22Rv1 (cell line): ENCODE results near the gene TMSB4X.

Experiments
- H3K27ac ChIP-seq: fragments of 450-650 bp; 2 replicates; pipeline ENCODE4 v1.5.1; 2017
- ZFX ChIP-seq: fragments of 450-650 bp; IDR thresholded peaks from 2 replicates; pipeline ENCODE4 v1.6.1; 2017; ENCODE audit warnings: antibody characterized with exemption, borderline replicate concordance
- TF ChIP-seq, protein P1 (sequence below): fragments of 450-650 bp; IDR thresholded peaks from 2 replicates; pipeline ENCODE4 v1.5.1; 2017; ENCODE audit warnings: mild to moderate bottlenecking

Gene TMSB4X

GRCh38 chrX:12965131-12965940 is 9.6 kb upstream of the TMSB4X start:
- no peak for TF ChIP-seq ZFX
- TF ChIP-seq, protein P1, sequence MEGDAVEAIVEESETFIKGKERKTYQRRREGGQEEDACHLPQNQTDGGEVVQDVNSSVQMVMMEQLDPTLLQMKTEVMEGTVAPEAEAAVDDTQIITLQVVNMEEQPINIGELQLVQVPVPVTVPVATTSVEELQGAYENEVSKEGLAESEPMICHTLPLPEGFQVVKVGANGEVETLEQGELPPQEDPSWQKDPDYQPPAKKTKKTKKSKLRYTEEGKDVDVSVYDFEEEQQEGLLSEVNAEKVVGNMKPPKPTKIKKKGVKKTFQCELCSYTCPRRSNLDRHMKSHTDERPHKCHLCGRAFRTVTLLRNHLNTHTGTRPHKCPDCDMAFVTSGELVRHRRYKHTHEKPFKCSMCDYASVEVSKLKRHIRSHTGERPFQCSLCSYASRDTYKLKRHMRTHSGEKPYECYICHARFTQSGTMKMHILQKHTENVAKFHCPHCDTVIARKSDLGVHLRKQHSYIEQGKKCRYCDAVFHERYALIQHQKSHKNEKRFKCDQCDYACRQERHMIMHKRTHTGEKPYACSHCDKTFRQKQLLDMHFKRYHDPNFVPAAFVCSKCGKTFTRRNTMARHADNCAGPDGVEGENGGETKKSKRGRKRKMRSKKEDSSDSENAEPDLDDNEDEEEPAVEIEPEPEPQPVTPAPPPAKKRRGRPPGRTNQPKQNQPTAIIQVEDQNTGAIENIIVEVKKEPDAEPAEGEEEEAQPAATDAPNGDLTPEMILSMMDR = no peak
- no peak overlapping the region for H3K27ac ChIP-seq

DNA sequence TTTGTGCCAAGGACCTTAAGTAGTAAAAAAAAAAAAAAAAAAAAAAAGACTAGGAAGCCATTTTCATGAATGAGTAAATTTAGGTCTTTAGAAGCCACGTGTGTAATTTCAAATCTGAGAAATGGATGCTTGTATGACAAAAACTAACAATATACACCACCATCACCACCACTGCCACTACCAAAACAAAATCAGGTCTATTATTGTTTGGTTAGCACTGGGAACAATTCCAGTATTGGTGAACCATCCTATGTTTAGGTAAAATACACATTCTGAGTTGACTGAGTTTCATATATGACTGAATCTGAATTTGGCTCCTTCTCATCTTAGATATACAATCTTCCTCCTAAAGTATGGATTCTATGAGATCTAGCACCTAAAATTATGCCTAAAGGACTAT is 8.8 kb upstream of the TMSB4X start:
- TF ChIP-seq ZFX = no peak
- TF ChIP-seq, protein P1 = no peak

DNA sequence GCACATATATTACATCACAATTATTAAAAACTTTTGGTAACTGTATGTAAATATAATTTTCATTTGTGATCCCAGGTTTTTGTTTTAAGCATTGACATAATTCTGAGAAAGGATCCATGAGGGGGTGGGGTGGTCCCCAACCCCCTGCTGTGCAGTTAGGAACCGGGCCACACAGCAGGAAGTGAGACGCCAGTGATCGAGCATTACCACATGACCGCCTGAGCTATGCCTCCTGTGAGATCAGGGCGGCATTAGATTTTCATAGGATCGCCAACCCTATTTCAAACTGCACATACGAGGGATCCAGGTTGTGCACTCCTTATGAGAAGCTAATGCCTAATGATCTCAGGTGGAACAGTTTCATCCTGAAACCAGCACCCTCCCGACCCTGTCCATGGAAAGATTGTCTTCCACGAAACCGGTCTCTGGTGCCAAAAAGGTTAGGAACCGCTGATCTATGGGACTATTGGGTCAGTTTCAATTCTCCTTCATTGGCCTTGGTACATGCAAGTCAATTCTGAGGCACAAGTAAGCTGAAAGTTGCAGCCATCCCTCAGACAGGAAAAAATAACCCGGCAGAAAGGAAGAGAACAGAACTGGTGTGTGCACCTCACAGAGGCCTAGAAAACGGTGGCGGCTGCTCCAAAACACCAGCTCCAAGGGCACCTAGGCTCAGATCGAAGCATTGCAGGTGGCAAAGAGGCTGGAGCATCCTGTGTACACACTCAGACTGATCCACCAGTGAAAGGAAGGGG is 7.0 kb upstream of the TMSB4X start:
- H3K27ac ChIP-seq = no peak overlapping the region
- no peak for TF ChIP-seq ZFX
- TF ChIP-seq, protein P1 = no peak

More for the DNA sequence above, 8.8 kb upstream of the TMSB4X start:
- H3K27ac ChIP-seq = no peak overlapping the region

GRCh38 chrX:12970691-12971202 is 4.2 kb upstream of the TMSB4X start:
- H3K27ac ChIP-seq = no peak overlapping the region
- no peak for TF ChIP-seq ZFX
- TF ChIP-seq, protein P1 = no peak

- TF ChIP-seq, protein P1 = no peak
- TF ChIP-seq ZFX = no peak
- no peak overlapping the region for H3K27ac ChIP-seq
These were observed 3.5 kb upstream of the TMSB4X start for GRCh38 chrX:12971282-12972003.

DNA sequence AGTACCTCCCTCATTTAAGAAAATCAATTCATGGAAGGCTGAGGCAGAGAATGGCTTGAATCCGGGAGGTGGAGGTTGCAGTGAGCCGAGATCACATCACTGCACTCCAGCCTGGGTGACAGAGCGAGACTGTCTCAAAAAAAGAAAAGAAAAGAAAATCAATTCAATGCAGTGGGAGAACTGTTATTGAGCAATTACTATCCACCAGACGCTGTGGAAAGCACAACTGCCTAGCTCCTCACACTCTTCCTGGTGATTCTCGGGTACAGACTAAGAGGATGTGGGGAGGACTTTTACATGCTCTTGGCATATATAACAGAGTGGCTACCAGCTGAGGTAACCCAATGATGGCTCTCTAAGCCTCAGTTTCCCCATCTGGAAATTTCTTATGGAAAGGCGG is 2.7 kb upstream of the TMSB4X start:
- no peak overlapping the region for H3K27ac ChIP-seq

More for the DNA sequence above, 2.7 kb upstream of the TMSB4X start:
- no peak for TF ChIP-seq ZFX
- TF ChIP-seq, protein P1 = no peak
